Left ventricle myocardium inferior (tissue), 1 donor: ENCODE measurements around the gene FKBP14. TPM values are rescaled to one million over a fixed set of nuclear protein-coding genes. Genes with fewer than 3 reads are reported as not detected.

ENCODE experiments used
- DNase-seq: peaks from one replicate; pipeline ENCODE4 v3.0.0-alpha.2; 2020
- H3K27ac ChIP-seq: fragments of 200-600 bp; replicated peaks from 2 replicates; pipeline ENCODE4 v1.8.0; 2021
- H3K27me3 ChIP-seq: fragments of 200-600 bp; 2 replicates; pipeline ENCODE4 v1.8.0; 2021; ENCODE audit warnings: low read depth
- H3K36me3 ChIP-seq: fragments of 200-600 bp; 2 replicates; pipeline ENCODE4 v1.8.0; 2021
- H3K4me1 ChIP-seq: fragments of 200-600 bp; 2 replicates; pipeline ENCODE4 v1.8.0; 2021
- H3K4me3 ChIP-seq: fragments of 200-600 bp; 2 replicates; pipeline ENCODE4 v1.8.0; 2021; ENCODE audit warnings: mild to moderate bottlenecking, moderate library complexity
- H3K9me3 ChIP-seq: fragments of 200-600 bp; replicated peaks from 2 replicates; pipeline ENCODE4 v1.8.0; 2021
- intact Hi-C: fragments of 100-400 bp; cut with micrococcal nuclease; formaldehyde crosslinking; loops from one replicate; pipeline ENCODE4 v1.11.0; 2022
- total RNA-seq: library from RNA; stranded (reverse); fragmentation: NEBNext Ultra II Directional; extraction: Animal tissue kit (Norgen Biotek cat#: 25700); gene quantifications from one replicate; pipeline ENCODE4 v1.2.1, GENCODE V29; 2021
- TF ChIP-seq, protein P1 (sequence below): fragments of 200-600 bp; IDR thresholded peaks from 2 replicates; pipeline ENCODE4 v1.8.0; 2021; ENCODE audit warnings: antibody characterized with exemption, mild to moderate bottlenecking, borderline replicate concordance
- donor health status: DM: no; HTN: yes; CAD: no; lungs with severe emphysema.

The FKBP14 gene
- total RNA-seq, 1 donor from 2014 or later = 12.0 TPM

DNA sequence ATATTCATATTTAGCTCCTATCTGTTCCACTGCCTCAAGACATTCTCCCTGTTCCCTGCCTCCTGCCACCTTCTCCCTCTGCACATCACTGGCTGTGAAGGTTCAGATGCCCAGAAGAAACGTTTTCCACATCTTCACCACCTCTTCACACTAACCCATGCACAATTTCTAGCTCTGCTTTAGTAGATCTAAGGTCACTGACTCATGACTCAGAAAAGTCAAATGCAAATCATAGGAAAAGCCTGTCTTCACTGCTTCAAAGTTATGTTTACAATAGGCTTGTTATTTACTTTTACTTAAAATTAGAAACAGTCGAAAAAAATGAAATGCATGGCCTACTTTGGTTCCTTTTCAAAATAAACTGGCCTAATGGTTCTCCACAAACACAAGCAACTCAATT is 39.4 kb downstream of the FKBP14 start:
- H3K27ac ChIP-seq = no peak overlapping the region
- intact Hi-C loops = no loop called here
- H3K4me3 ChIP-seq = no peak overlapping the region

DNA sequence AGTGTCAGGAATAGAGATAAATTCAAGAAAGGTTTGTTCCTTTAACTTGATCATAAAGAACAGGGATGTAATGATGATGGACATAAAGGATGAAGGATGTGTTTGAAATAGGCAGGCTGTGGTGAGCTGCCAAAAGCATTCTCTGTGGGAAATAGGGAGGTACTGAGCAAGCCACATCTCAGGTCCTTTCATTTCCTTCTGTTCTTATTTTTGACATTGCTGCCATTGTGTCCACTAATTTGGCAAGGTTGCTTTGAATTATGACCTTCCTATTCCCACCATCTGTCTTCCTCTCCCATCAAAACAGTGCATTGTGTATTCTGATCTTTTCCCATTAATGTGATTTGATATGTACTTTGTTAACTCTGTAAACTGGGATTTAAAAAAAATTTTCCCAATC is 46.4 kb downstream of the FKBP14 start:
- Histone ChIP-seq H3K9me3 (no peaks in the 10 kb centered on the region), H3K27ac (no peak overlapping the region), H3K4me1 (peaks cover 9% of the 10 kb centered on the region), H3K27me3 (no peaks in the 10 kb centered on the region), H3K36me3 (no peaks in the 10 kb centered on the region), H3K4me3 (no peak overlapping the region)
- intact Hi-C loops = no loop called here
- no peak for DNase-seq
- TF ChIP-seq, protein P1, sequence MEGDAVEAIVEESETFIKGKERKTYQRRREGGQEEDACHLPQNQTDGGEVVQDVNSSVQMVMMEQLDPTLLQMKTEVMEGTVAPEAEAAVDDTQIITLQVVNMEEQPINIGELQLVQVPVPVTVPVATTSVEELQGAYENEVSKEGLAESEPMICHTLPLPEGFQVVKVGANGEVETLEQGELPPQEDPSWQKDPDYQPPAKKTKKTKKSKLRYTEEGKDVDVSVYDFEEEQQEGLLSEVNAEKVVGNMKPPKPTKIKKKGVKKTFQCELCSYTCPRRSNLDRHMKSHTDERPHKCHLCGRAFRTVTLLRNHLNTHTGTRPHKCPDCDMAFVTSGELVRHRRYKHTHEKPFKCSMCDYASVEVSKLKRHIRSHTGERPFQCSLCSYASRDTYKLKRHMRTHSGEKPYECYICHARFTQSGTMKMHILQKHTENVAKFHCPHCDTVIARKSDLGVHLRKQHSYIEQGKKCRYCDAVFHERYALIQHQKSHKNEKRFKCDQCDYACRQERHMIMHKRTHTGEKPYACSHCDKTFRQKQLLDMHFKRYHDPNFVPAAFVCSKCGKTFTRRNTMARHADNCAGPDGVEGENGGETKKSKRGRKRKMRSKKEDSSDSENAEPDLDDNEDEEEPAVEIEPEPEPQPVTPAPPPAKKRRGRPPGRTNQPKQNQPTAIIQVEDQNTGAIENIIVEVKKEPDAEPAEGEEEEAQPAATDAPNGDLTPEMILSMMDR = no peak

More for the DNA sequence above, 39.4 kb downstream of the FKBP14 start:
- Histone ChIP-seq H3K9me3 (no peaks in the 10 kb centered on the region), H3K27me3 (peaks cover 39% of the 10 kb centered on the region), H3K36me3 (no peaks in the 10 kb centered on the region), H3K4me1 (peaks cover 20% of the 10 kb centered on the region)
- no peak for DNase-seq
- TF ChIP-seq, protein P1 = no peak

DNA sequence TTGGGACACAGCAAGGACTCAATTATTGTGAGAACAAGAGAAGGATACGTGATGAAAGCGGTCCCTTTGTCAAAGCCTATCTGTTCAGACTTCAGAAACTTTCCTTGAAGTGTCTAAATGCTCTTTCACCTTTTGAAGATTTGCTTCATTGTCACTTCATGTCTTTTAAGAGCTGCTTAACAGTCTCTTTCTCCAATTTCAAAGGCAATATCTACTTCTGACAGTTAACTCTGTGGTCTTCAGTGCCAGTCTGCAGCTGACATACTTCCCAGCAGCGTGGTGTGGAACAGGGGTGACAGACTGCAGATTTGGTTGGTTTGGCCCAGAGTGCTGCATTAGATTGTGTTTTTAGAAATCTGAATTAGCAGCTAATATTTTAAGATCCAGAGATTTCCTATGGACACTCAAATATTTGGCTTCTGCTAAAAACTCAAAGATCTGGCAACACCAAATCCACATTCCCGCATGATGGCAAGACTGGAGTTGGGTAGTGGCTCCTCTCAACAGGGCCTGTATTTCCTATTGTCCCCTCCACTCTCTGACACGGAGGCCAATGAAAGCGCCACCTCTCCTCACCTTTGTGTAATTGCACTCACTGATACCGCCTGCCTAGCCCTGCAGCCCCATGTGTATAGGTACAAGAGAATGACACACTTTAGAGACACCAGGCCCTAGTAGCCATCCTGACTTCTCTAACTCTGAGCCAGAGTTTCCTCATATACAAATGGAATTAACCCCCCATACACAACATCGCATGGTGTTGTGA is 48.4 kb downstream of the FKBP14 start:
- no peak for DNase-seq
- TF ChIP-seq, protein P1 = no peak
- H3K27me3 ChIP-seq = no peaks in the 10 kb centered on the region
- H3K36me3 ChIP-seq = no peaks in the 10 kb centered on the region
- H3K27ac ChIP-seq = no peak overlapping the region
- H3K9me3 ChIP-seq = no peaks in the 10 kb centered on the region
- peaks cover 9% of the 10 kb centered on the region for H3K4me1 ChIP-seq
- intact Hi-C loops = no loop called here
- no peak overlapping the region for H3K4me3 ChIP-seq

DNA sequence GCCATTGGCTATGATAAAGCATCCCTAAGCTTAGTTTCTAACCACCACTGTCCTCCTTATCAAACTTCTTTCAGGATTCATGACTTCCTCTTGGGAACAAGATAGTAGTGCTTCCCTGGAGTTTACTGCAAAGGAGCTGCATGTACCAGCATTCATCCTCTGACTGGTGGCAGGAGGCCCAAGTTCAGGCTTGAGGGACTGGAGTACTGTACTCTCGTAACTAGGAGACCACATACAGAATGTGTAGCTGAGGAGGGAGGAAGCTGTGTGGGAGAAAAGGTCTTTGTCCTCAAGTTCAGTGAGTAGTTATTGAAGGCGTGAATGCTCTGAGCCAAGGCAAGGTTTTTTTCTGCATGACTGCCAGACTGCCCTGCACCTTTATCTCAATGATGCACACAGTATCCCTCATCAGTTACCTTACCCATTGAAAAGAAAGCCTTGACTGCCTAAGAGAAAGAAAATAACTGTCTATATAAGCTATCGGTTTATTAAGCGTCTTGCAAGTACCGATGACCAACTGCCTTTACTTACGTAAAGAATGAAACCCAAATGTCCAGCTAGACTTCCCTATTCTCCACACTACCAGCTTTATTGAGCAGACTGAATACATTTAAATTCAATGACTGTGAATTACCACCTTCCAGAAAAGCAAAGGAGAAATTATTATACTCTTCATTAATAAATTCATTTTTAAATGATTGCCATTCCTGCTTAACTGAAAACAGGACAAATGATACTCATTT is 49.7 kb downstream of the FKBP14 start:
- Histone ChIP-seq H3K27ac (peak overlapping the region; percentile 44), H3K4me3 (no peak overlapping the region), H3K36me3 (no peaks in the 10 kb centered on the region), H3K4me1 (peaks cover 14% of the 10 kb centered on the region), H3K9me3 (no peaks in the 10 kb centered on the region), H3K27me3 (no peaks in the 10 kb centered on the region)
- TF ChIP-seq, protein P1 = no peak
- no peak for DNase-seq
- intact Hi-C loops = no loop called here

DNA sequence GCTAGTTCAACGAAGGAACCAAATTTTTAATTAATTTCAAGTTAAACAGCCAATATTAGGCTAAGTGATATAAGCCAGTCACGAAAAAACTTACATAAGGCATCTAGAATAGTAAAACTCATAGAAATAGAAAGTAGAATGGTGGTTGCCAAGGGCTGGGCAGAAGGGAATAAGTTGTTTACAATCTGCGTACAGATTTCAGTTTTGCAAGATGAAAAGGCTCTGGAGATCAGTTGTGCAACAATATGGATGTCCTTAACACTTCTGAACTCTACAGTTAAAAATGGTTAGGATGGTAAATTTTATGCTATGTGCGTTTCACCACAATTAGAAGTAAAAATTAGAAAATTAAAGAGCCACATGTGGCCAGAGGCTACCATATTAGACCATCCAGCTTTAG is 50.2 kb downstream of the FKBP14 start:
- peaks cover 17% of the 10 kb centered on the region for H3K4me1 ChIP-seq
- intact Hi-C loops = no loop called here
- H3K4me3 ChIP-seq = no peak overlapping the region
- peak overlapping the region; percentile 44 for H3K27ac ChIP-seq
- no peak for DNase-seq
- H3K9me3 ChIP-seq = no peaks in the 10 kb centered on the region
- H3K27me3 ChIP-seq = no peaks in the 10 kb centered on the region
- no peaks in the 10 kb centered on the region for H3K36me3 ChIP-seq
- TF ChIP-seq, protein P1 = no peak
